C4-2B (cell line): ENCODE measurements around the gene PDSS1.

ENCODE experiments used
- CTCF ChIP-seq: fragments of 450-650 bp; conservative IDR thresholded peaks from 2 replicates; pipeline ENCODE4 v1.5.1; 2017; ENCODE audit warnings: mild to moderate bottlenecking
- ZFX ChIP-seq: fragments of 450-650 bp; IDR thresholded peaks from 2 replicates; pipeline ENCODE4 v1.6.1; 2017

GRCh38 chr10:26746061-26746460 is 48.6 kb downstream of the PDSS1 start:
- TF ChIP-seq ZFX, result no peak
- TF ChIP-seq CTCF, result no peak
